Measurements from ENCODE around the gene XKR7. TPM values are rescaled to one million over a fixed set of nuclear protein-coding genes. Genes with fewer than 3 reads are reported as not detected.

Gene XKR7
- total and polyA plus RNA-seq, 10 of the 15 experiments (the other 5 are each of a cell fraction or from before 2014, with no cell fraction given): not detected

GRCh38 chr20:32052090-32052777 lies 84.3 kb downstream of the XKR7 start, which contains the start of gene HCK (continued):
- TF ChIP-seq ZBTB11 (CRISPR knock-in tag; IDR thresholded peaks at IDR 0.05): no peak
- no peak for TF ChIP-seq NR2C2 (IDR thresholded peaks at IDR 0.05; ENCODE audit: borderline replicate concordance, control insufficient read depth, insufficient read length, low read depth)
- TF ChIP-seq E2F8 (IDR thresholded peaks at IDR 0.05; ENCODE audit: low read depth, partially characterized antibody): no peak
- no peak for TF ChIP-seq BRCA1 (IDR thresholded peaks at IDR 0.05; ENCODE audit: low read depth, low read length)
- TF ChIP-seq STAT1 (conservative IDR thresholded peaks at IDR 0.05): no peak
- no peak for TF ChIP-seq RFX5 (IDR thresholded peaks at IDR 0.05; ENCODE audit: low read depth, low read length)
- no peak for TF ChIP-seq SMAD1 (IDR thresholded peaks at IDR 0.05; ENCODE audit: low read depth, partially characterized antibody)
- TF ChIP-seq ZNF384 (IDR thresholded peaks at IDR 0.05; ENCODE audit: borderline replicate concordance, low read depth, low read length): no peak
- no peak for TF ChIP-seq EZH2 (IDR thresholded peaks at IDR 0.05; ENCODE audit: borderline replicate concordance, control insufficient read depth, low read depth, low read length)
- no peak for TF ChIP-seq RBBP5 (conservative IDR thresholded peaks at IDR 0.05)
- peak; percentile 55; the same call in 1 of the 2 replicates for TF ChIP-seq POLR2A (IDR thresholded peaks at IDR 0.05; ENCODE audit: low read depth, low read length)
- no peak for TF ChIP-seq HDGF (IDR thresholded peaks at IDR 0.05)
- TF ChIP-seq ZNF687 (IDR thresholded peaks at IDR 0.05): 0 out of 2 replicates have a peak, but pooled peaks have one; percentile 17
- peak; percentile 59; the same call in 1 of the 2 replicates for TF ChIP-seq POLR2AphosphoS5 (IDR thresholded peaks at IDR 0.05; ENCODE audit: low read length)
- TF ChIP-seq IRF4 (IDR thresholded peaks at IDR 0.05; ENCODE audit: low read depth, low read length): no peak

Measured in GM12878 (cell line).